Gastroesophageal sphincter (tissue), 4 donors: Measurements from ENCODE around the gene GAS2L3. TPM values are rescaled to one million over a fixed set of nuclear protein-coding genes. Genes with fewer than 3 reads are reported as not detected.

Experiments
- ATAC-seq: fragments of 150-250 bp; one replicate; pipeline ENCODE4 v1.9.1; 2016; ENCODE audit warnings: mild to moderate bottlenecking, moderate library complexity
- H3K27ac ChIP-seq, 4 donors: fragments of 200-600 bp; sonication (generic) in 3 of 4; 1 replicate in 3 of 4; 2 replicates in 1 of 4; pipeline ENCODE4 v1.5.1; 2016 to 2019
- H3K27me3 ChIP-seq: fragments of 200-600 bp; sonication (generic); one replicate; pipeline ENCODE4 v1.5.1; 2019
- H3K36me3 ChIP-seq, 2 donors: fragments of 200-600 bp; sonication (generic); one replicate each; pipeline ENCODE4 v1.5.1; 2019; ENCODE audit warnings: control low read depth in 1 of 2
- H3K4me1 ChIP-seq, 3 donors: fragments of 200-600 bp; sonication (generic); 1 replicate in 2 of 3; 2 replicates in 1 of 3; pipeline ENCODE4 v1.5.1; 2016 to 2019; ENCODE audit warnings: control low read depth in 2 of 3
- H3K4me3 ChIP-seq, 2 donors: fragments of 200-600 bp; sonication (generic); one replicate each; pipeline ENCODE4 v1.5.1; 2019; ENCODE audit warnings: mild to moderate bottlenecking in 1 of 2, moderate library complexity in 1 of 2
- H3K9me3 ChIP-seq, 3 donors: fragments of 200-600 bp; sonication (generic); one replicate each; pipeline ENCODE4 v1.5.1; 2017 to 2019; ENCODE audit warnings: control low read depth in 2 of 3
- EP300 ChIP-seq: sonication (generic); formaldehyde crosslinking; IDR thresholded peaks from one replicate; pipeline ENCODE4 v1.6.1; 2017; ENCODE audit warnings: antibody characterized with exemption, mild to moderate bottlenecking
- POLR2A ChIP-seq, 2 donors: fragments of 450-650 bp; IDR thresholded peaks; one replicate each; pipeline ENCODE4 v1.6.1; 2017; ENCODE audit warnings: antibody characterized with exemption in 2 of 2, mild to moderate bottlenecking in 2 of 2, moderate library complexity in 1 of 2
- POLR2AphosphoS5 ChIP-seq: sonication (generic); formaldehyde crosslinking; IDR thresholded peaks from one replicate; pipeline ENCODE4 v1.6.1; 2017; ENCODE audit warnings: antibody characterized with exemption
- whole genome bisulfite sequencing, 2 donors: methylation state at CpG; one replicate each; pipeline ENCODE4 v1.1.5; 2018; ENCODE audit warnings: low coverage in 1 of 2; 5-methylcytosine and 5-hydroxymethylcytosine counted together
- total RNA-seq, 4 donors: library from RNA; depleted of rRNA; stranded (reverse); fragments of >200 nt; gene quantifications; one replicate each; pipeline ENCODE4 v1.1.0, GENCODE V29; 2016
- TF ChIP-seq, protein P1 (sequence below), 4 experiments: fragments of 200-600 bp in 2 of 4; fragments of 450-650 bp in 2 of 4; sonication (generic) in 1 of 4; IDR thresholded peaks; one replicate each; pipeline ENCODE4 v1.5.1; 2017 to 2019; ENCODE audit warnings: antibody characterized with exemption in 4 of 4, mild to moderate bottlenecking in 2 of 4, moderate library complexity in 2 of 4

Gene GAS2L3
- total RNA-seq, 4 donors from 2014 or later: 2.5 to 6.5 (median 3.6) TPM

GRCh38 chr12:100656856-100657255 is 83.4 kb downstream of the GAS2L3 start:
- H3K9me3 ChIP-seq: peaks cover 0 to 8% (median 0%) of the 10 kb centered on the region in 3 donors
- no peaks in the 10 kb centered on the region for H3K36me3 ChIP-seq
- no peak overlapping the region for H3K27ac ChIP-seq
- TF ChIP-seq POLR2AphosphoS5 (no peak), POLR2A (IDR thresholded peaks at IDR 0.05) (no peak), EP300 (no peak)
- TF ChIP-seq, protein P1, sequence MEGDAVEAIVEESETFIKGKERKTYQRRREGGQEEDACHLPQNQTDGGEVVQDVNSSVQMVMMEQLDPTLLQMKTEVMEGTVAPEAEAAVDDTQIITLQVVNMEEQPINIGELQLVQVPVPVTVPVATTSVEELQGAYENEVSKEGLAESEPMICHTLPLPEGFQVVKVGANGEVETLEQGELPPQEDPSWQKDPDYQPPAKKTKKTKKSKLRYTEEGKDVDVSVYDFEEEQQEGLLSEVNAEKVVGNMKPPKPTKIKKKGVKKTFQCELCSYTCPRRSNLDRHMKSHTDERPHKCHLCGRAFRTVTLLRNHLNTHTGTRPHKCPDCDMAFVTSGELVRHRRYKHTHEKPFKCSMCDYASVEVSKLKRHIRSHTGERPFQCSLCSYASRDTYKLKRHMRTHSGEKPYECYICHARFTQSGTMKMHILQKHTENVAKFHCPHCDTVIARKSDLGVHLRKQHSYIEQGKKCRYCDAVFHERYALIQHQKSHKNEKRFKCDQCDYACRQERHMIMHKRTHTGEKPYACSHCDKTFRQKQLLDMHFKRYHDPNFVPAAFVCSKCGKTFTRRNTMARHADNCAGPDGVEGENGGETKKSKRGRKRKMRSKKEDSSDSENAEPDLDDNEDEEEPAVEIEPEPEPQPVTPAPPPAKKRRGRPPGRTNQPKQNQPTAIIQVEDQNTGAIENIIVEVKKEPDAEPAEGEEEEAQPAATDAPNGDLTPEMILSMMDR (IDR thresholded peaks at IDR 0.05): no peak
- no peaks in the 10 kb centered on the region for H3K4me1 ChIP-seq
- H3K4me3 ChIP-seq: no peak overlapping the region
- peaks cover 13% of the 10 kb centered on the region for H3K27me3 ChIP-seq
- ATAC-seq: no peak

DNA sequence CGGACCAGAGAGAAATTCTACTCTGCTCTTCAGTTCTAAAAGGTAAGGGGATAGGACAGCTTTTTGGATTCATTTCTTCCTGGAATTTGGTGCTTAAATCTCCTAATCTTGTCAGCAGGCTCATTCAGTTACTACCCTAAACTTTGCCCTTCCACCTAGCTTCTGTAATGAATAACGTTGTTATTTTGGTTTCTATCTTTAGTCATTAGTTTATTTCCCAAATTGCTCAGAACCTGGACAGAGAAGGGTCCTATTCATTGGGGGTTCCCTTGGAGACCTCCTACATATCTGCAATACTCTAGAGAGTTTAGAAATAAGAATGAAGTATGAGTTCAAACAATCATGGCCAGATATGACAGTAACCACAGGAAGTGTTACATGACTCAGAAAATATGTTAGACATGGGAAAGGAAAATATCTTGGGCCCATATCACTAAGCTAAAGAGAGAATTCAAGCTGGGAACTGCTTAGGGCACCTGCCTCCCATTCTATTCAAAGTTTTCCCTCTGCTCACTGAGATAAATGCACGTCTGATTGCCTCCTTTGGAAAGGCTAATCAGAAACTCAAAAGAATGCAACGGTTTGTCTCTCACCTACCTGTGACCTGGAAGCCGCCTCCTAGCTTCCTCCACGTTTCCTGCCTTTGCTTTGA is 87.9 kb downstream of the GAS2L3 start:
- H3K27me3 ChIP-seq: peaks cover 14% of the 10 kb centered on the region
- 33 to 37% methylated on average over 5 to 6 of the region's 6 CpGs for WGBS, 2 donors
- no peaks in the 10 kb centered on the region for H3K4me1 ChIP-seq
- H3K27ac ChIP-seq: no peak overlapping the region
- no peak for TF ChIP-seq POLR2A (IDR thresholded peaks at IDR 0.05)
- TF ChIP-seq EP300: no peak
- H3K9me3 ChIP-seq: peaks cover 0 to 8% (median 0%) of the 10 kb centered on the region in 3 donors
- ATAC-seq: no peak
- no peak overlapping the region for H3K4me3 ChIP-seq
- no peaks in the 10 kb centered on the region for H3K36me3 ChIP-seq

DNA sequence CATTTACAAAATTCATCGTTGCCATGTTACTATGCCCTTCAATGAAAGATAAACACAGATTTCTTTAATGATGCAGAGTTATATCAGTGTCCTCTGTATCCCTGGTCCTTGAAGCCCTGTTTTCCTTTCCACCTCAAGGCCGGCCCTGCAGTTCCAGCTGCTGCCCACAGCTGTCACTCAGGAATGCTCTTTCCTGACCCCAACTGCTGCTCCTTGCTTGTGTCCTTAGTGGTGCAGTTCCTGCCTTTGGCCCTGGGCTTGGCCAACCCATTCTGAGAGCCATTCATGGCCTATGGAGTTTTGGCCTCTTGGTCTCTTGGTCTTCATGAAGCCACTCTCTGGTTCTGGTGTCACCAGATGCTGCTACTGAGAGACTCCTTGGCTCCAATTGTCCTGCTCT is 93.1 kb downstream of the GAS2L3 start:
- no peak for ATAC-seq
- Histone ChIP-seq H3K4me1 (no peaks in the 10 kb centered on the region), H3K27ac (no peak overlapping the region), H3K4me3 (no peak overlapping the region), H3K36me3 (no peaks in the 10 kb centered on the region), H3K9me3 (no peaks in the 10 kb centered on the region), H3K27me3 (peaks cover 13% of the 10 kb centered on the region)
- 35 to 47% methylated on average over 2 of the region's 2 CpGs for WGBS, 2 donors
- TF ChIP-seq POLR2AphosphoS5 (no peak), EP300 (no peak), POLR2A (IDR thresholded peaks at IDR 0.05) (no peak)
- TF ChIP-seq, protein P1 (IDR thresholded peaks at IDR 0.05): no peak

DNA sequence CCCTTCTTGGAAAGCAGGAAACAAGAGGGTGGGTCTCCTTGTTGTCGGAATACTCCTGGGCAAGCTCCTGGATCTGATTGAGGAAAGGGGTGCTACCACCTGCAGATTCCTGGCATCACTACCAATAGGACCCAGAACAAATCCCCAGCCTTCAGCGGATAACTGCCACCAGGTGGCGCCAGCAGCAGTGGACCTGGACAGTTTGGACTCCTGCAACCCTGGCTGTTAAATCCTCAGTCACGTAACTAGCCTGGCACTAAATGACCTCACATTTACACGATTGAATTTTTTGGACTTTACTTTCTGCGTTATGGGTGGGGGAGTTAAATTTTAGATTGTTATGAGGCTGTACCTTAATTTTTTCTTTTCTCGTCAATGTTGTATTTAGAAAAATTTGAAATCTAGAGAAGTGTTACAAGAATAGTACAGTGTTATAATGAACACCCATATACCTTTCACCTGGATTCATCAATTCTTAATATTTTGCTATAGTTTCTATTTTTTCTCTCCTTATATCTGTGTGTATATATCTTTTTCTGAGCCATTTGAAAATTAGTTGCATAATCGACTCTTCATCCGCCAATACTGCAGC is 95.6 kb downstream of the GAS2L3 start:
- Histone ChIP-seq H3K27me3 (peaks cover 23% of the 10 kb centered on the region), H3K9me3 (no peaks in the 10 kb centered on the region), H3K4me3 (no peak overlapping the region), H3K27ac (no peak overlapping the region), H3K4me1 (no peaks in the 10 kb centered on the region), H3K36me3 (no peaks in the 10 kb centered on the region)
- 41 to 42% methylated on average over 7 to 9 of the region's 9 CpGs for WGBS, 2 donors
- no peak for ATAC-seq
- TF ChIP-seq, protein P1 (IDR thresholded peaks at IDR 0.05): peak in 2 of 4 experiments; percentile 30 to 54
- TF ChIP-seq POLR2A (IDR thresholded peaks at IDR 0.05): no peak

DNA sequence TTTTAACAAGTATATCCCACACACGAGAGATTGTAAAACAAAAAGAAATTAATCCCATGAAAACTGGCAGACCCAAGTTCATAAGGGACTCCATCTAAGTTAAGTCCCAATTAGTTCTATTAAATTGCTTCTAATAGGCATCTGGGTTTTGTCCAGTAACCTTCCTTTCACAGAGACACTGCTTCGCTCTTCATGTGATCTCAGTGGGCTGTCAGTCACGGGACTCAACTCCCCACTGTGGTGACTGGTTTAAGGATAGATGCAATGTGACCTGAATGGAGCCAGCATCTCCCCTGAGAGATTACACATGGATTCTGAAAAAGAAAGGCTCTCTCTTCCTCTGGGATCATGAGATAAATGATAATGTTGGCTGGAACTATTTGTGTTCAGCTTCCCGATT is 96.4 kb downstream of the GAS2L3 start:
- TF ChIP-seq, protein P1 (IDR thresholded peaks at IDR 0.05): no peak
- TF ChIP-seq POLR2A (IDR thresholded peaks at IDR 0.05): no peak
- no peak for TF ChIP-seq EP300
- no peak for TF ChIP-seq POLR2AphosphoS5
- no peak overlapping the region for H3K27ac ChIP-seq
- no peaks in the 10 kb centered on the region for H3K36me3 ChIP-seq
- no peaks in the 10 kb centered on the region for H3K9me3 ChIP-seq
- H3K27me3 ChIP-seq: peaks cover 23% of the 10 kb centered on the region
- H3K4me1 ChIP-seq: no peaks in the 10 kb centered on the region
- no peak overlapping the region for H3K4me3 ChIP-seq
- WGBS, 2 donors: 79% methylated on average over 4 of the region's 4 CpGs
- ATAC-seq: no peak
